ENCODE data around the gene CD14.

DNA sequence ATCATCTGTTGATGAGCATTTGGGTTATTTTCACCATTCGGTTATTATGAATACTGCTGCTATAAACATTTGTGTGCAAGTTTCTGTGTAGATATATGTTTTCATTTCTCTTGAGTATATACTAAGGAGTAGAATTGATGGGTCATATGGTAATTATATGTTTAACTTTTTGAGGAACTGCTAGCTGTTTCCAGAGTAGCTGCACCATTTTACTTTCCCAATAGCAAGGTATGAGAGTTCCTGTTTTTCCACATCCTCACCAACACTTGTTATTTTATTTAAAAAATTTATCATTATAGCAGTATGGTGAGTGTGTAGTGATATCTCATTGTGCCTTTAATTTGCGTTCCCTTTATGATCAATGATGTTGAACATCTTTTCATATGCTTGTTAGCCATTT lies 29.2 kb downstream of the CD14 start:
- TF ChIP-seq, protein P1, sequence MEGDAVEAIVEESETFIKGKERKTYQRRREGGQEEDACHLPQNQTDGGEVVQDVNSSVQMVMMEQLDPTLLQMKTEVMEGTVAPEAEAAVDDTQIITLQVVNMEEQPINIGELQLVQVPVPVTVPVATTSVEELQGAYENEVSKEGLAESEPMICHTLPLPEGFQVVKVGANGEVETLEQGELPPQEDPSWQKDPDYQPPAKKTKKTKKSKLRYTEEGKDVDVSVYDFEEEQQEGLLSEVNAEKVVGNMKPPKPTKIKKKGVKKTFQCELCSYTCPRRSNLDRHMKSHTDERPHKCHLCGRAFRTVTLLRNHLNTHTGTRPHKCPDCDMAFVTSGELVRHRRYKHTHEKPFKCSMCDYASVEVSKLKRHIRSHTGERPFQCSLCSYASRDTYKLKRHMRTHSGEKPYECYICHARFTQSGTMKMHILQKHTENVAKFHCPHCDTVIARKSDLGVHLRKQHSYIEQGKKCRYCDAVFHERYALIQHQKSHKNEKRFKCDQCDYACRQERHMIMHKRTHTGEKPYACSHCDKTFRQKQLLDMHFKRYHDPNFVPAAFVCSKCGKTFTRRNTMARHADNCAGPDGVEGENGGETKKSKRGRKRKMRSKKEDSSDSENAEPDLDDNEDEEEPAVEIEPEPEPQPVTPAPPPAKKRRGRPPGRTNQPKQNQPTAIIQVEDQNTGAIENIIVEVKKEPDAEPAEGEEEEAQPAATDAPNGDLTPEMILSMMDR (conservative IDR thresholded peaks at IDR 0.05 in 1 of 2, IDR thresholded peaks at IDR 0.05 in 1 of 2; ENCODE audit: extremely low read depth in 1 of 2, insufficient read depth in 1 of 2, low read depth in 1 of 2, low read length in 2 of 2): no peak
- TF ChIP-seq EZH2 (IDR thresholded peaks at IDR 0.05; ENCODE audit: borderline replicate concordance, low read length): no peak

Measured in mammary epithelial cell (primary cell).